ENCODE results near the gene AKAIN1.

AKAIN1 gene

DNA sequence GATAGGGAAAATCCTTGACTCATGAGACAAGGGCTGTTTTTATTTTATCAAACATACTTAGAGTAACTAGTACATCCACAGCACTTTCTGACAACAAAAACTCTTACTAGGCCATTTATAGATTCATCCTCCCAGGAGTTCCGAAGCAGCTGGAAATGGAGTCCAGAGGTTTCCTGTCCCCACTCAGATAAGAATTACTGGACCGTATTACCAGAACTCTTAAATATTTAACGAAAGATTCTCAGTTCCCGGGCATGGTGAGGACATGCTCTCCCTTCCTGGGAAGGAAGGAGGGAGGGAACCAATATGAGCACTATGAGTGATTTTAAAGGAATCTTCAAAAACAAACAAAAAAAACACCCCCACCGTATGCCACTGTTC, 41.2 kb downstream of the AKAIN1 start:
- Histone ChIP-seq H3K4me1 (ENCODE audit: control insufficient read depth, insufficient read depth, low read length) (no peaks in the 10 kb centered on the region), H3K9me3 (ENCODE audit: control insufficient read depth, low read length) (no peaks in the 10 kb centered on the region), H3K27me3 (ENCODE audit: control insufficient read depth, insufficient read depth, low read length) (no peaks in the 10 kb centered on the region), H3K4me3 (ENCODE audit: low read length) (no peak overlapping the region), H3K36me3 (ENCODE audit: control insufficient read depth, insufficient read depth, low read length) (no peaks in the 10 kb centered on the region), H3K9ac (ENCODE audit: low read length) (no peak overlapping the region)

DNA sequence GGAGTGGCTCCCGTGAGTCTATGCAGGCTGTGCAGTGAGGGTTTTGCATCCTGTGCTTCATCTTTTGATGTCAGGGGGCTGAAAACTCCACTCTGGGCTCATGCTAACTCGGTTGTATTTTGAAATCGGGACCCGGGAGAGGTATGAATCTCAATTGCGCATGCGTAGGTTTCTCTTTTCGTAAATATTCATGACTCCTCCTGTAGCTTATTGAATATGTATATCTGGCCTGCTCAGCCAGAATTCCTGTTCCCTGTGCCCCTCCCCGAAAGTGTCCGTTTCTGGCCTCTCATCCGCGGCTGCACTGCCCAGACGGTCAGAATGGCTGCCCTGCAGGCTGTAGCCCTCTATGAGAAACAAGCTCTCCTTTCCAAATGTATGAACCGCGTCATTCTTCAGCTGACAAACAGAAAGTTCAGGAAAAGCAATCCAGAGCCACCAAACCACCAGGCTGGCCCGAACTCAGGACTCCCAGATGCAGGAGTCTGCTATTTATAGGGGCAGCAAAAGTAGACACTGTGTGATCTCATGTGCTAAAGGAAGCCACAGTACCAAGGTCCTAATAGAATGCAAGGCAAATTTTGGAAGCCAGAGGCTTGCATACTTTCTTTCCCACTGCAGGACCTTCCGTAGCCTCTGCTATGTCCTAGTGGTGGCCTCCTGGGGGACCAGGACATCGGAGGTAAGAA, 41.7 kb downstream of the AKAIN1 start:
- Histone ChIP-seq H3K4me1 (ENCODE audit: control insufficient read depth, insufficient read depth, low read length) (no peaks in the 10 kb centered on the region), H3K9me3 (ENCODE audit: control insufficient read depth, low read length) (no peaks in the 10 kb centered on the region), H3K4me3 (ENCODE audit: low read length) (no peak overlapping the region), H3K9ac (ENCODE audit: low read length) (no peak overlapping the region), H3K27me3 (ENCODE audit: control insufficient read depth, insufficient read depth, low read length) (no peaks in the 10 kb centered on the region), H3K36me3 (ENCODE audit: control insufficient read depth, insufficient read depth, low read length) (no peaks in the 10 kb centered on the region)

DNA sequence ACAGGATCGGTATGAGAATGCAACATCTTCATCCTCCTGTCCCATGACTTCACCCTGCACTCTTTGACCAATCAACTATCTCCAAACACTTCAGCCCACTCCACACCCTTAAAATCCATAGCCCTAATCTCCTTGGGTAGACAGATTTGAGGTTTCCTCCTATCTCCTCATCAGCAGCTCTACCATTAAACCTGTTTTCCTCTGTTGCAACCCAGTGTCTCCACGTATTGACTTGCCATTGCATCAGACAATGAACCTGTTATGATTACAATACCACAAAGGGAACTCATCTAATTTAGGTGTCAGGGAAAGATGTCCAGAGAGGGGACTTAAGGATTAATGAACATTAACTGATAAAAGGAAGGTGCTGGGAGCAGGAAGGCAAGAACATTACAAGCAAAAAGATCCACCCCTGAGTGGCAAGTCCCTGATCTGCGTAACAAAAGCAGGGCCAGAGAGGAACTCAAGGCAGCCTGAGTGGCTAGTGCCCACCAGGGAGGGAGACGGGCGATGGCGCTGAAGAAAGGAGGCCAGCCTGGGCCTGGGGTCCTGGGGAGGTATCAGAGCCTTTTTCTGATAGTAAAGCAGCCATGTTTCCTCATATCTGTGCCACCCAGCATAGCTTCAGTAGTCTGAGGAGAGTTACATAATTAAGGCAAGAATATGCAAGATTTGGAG, 44.6 kb downstream of the AKAIN1 start:
- Histone ChIP-seq H3K4me3 (ENCODE audit: low read length) (no peak overlapping the region), H3K9me3 (ENCODE audit: control insufficient read depth, low read length) (no peaks in the 10 kb centered on the region), H3K9ac (ENCODE audit: low read length) (no peak overlapping the region), H3K4me1 (ENCODE audit: control insufficient read depth, insufficient read depth, low read length) (no peaks in the 10 kb centered on the region), H3K27me3 (ENCODE audit: control insufficient read depth, insufficient read depth, low read length) (no peaks in the 10 kb centered on the region), H3K36me3 (ENCODE audit: control insufficient read depth, insufficient read depth, low read length) (no peaks in the 10 kb centered on the region)

DNA sequence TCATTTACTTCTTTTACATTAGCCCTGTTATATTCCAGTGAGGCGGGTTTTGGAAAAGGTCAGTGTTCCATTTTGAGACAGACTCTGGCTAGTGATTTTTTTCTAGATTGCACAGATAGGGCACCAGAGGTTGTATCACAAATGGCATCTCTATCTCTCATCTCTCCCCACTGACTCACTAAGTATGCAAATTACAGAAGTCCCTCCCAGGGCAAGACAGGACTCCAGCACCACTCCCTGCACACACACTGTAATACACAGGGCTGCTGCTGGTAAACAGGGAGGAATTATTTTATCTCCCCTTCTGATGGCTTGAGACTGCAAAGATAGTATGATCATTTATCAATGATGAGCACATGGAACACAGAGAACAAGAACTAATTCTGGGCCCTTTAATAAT, 46.2 kb downstream of the AKAIN1 start:
- Histone ChIP-seq H3K4me1 (ENCODE audit: control insufficient read depth, insufficient read depth, low read length) (no peaks in the 10 kb centered on the region), H3K4me3 (ENCODE audit: low read length) (no peak overlapping the region), H3K36me3 (ENCODE audit: control insufficient read depth, insufficient read depth, low read length) (no peaks in the 10 kb centered on the region), H3K27me3 (ENCODE audit: control insufficient read depth, insufficient read depth, low read length) (no peaks in the 10 kb centered on the region), H3K9me3 (ENCODE audit: control insufficient read depth, low read length) (no peaks in the 10 kb centered on the region), H3K9ac (ENCODE audit: low read length) (no peak overlapping the region)

DNA sequence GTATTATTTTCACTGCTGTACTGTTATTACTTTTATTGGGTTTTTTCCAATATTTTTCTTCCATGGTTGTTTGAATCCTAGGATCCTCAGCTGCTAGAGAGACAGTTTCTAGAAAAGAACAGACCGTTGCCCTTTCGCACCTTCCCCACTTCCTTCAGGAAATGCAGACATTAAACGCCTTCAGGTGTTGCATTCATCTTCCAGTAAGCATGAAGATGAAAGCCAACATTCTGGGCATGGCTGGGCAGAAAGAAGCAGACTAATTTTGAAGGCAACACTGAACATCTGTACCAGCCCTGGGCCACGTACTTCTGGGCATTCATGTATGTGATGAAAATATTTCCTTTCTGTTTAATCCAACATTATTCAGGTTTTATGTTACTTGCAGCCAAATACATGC, 51.0 kb downstream of the AKAIN1 start:
- no peak overlapping the region for H3K9ac ChIP-seq (ENCODE audit: low read length)
- H3K9me3 ChIP-seq (ENCODE audit: control insufficient read depth, low read length), result no peaks in the 10 kb centered on the region
- no peaks in the 10 kb centered on the region for H3K36me3 ChIP-seq (ENCODE audit: control insufficient read depth, insufficient read depth, low read length)
- no peak overlapping the region for H3K4me3 ChIP-seq (ENCODE audit: low read length)
- no peaks in the 10 kb centered on the region for H3K4me1 ChIP-seq (ENCODE audit: control insufficient read depth, insufficient read depth, low read length)
- H3K27me3 ChIP-seq (ENCODE audit: control insufficient read depth, insufficient read depth, low read length), result no peaks in the 10 kb centered on the region

DNA sequence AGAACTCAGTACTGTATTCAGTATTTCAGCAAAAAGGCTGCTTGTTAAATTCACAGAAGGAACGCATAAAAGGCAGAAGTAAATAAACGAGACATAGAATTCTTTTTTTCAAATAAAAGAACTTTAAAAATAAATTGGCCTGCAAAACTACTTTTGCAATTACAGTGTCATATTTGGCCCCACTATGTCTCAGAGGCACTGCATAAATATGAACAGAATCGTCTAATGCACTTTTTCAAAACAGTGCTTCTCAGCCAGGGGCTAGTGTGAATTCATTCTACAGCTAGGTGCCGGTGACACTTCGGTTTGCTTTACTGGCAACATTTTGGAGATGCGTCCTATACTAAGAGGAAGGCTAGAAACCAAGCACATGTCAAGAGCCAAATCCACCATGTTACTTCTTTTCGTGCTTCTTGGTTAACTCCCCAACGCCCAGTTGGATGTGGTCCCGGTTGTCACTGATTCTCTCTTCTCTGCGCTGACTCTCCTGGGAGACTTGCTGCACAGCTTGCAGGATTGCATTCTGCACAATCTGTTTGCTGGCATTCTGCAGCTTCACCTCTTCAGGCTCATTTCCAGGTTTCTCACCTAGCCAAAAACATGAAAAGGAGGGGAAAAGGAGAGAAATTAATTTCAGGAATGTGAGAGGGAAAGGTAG, 51.8 kb downstream of the AKAIN1 start:
- H3K36me3 ChIP-seq (ENCODE audit: control insufficient read depth, insufficient read depth, low read length), result no peaks in the 10 kb centered on the region
- no peaks in the 10 kb centered on the region for H3K9me3 ChIP-seq (ENCODE audit: control insufficient read depth, low read length)

DNA sequence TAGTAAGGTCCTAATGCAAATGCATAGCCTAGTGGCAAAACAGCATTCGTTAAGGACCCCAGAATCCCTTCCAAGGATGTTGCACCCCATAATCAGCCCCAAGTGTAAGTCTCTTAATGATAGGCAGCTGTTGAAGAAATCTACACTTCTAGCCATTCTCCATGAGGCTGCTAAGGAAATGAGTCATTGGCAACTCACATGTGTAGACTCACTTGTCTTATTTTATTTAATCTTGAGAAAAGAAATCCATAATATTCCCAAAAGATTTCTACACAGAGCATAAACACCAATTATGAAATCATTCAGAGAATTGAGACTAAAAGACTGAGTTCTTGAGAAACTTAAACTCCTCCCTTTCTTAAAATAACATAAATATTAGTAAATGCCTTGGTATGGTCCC, 52.4 kb downstream of the AKAIN1 start:
- Histone ChIP-seq H3K9me3 (ENCODE audit: control insufficient read depth, low read length) (no peaks in the 10 kb centered on the region), H3K9ac (ENCODE audit: low read length) (no peak overlapping the region), H3K4me1 (ENCODE audit: control insufficient read depth, insufficient read depth, low read length) (no peaks in the 10 kb centered on the region), H3K27me3 (ENCODE audit: control insufficient read depth, insufficient read depth, low read length) (no peaks in the 10 kb centered on the region), H3K36me3 (ENCODE audit: control insufficient read depth, insufficient read depth, low read length) (no peaks in the 10 kb centered on the region), H3K4me3 (ENCODE audit: low read length) (no peak overlapping the region)

More for the DNA sequence above, 51.8 kb downstream of the AKAIN1 start:
- H3K9ac ChIP-seq (ENCODE audit: low read length), result no peak overlapping the region
- no peak overlapping the region for H3K4me3 ChIP-seq (ENCODE audit: low read length)
- H3K27me3 ChIP-seq (ENCODE audit: control insufficient read depth, insufficient read depth, low read length), result no peaks in the 10 kb centered on the region
- H3K4me1 ChIP-seq (ENCODE audit: control insufficient read depth, insufficient read depth, low read length), result no peaks in the 10 kb centered on the region

DNA sequence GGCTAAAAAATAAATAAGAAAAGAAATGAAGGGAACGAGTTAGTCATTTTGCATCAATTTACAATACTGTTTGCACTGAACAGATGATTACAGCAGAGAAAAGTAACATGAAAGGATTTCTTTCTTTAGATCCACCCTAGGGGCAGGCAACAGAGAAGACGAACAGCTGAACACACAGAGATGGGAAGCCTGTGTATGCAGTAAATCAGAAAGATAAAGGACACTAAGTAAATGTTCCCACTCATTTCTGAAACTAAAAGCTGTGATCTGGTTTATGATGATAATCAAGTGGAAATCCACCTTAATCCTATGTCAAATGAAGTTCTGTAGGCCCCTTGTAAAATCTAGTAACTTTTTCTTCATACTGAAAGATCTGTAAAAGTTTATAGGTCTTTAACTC, 54.2 kb downstream of the AKAIN1 start:
- H3K27me3 ChIP-seq (ENCODE audit: control insufficient read depth, insufficient read depth, low read length), result no peaks in the 10 kb centered on the region
- no peaks in the 10 kb centered on the region for H3K36me3 ChIP-seq (ENCODE audit: control insufficient read depth, insufficient read depth, low read length)
- no peak overlapping the region for H3K4me3 ChIP-seq (ENCODE audit: low read length)
- no peak overlapping the region for H3K9ac ChIP-seq (ENCODE audit: low read length)
- H3K9me3 ChIP-seq (ENCODE audit: control insufficient read depth, low read length), result no peaks in the 10 kb centered on the region
- no peaks in the 10 kb centered on the region for H3K4me1 ChIP-seq (ENCODE audit: control insufficient read depth, insufficient read depth, low read length)

DNA sequence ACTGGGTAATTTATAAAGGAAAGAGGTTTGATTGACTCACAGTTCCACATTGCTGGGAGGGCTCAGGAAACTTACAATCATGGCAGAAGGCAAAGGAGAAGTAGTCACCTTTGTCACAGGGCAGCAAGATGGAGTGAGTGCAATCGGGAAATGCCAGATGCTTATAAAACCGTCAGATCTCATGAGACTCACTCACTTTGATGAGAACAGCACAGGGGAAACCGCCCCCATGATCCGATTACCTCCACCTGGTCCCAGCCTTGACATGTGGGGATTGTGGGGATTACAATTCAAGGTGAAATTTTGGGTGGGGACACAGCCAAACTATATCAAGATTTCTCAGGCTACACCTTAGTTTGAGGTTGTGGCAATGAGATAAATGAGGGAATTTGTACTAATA, 54.9 kb downstream of the AKAIN1 start:
- Histone ChIP-seq H3K36me3 (ENCODE audit: control insufficient read depth, insufficient read depth, low read length) (no peaks in the 10 kb centered on the region), H3K9me3 (ENCODE audit: control insufficient read depth, low read length) (no peaks in the 10 kb centered on the region), H3K9ac (ENCODE audit: low read length) (no peak overlapping the region), H3K27me3 (ENCODE audit: control insufficient read depth, insufficient read depth, low read length) (no peaks in the 10 kb centered on the region), H3K4me1 (ENCODE audit: control insufficient read depth, insufficient read depth, low read length) (no peaks in the 10 kb centered on the region), H3K4me3 (ENCODE audit: low read length) (no peak overlapping the region)

DNA sequence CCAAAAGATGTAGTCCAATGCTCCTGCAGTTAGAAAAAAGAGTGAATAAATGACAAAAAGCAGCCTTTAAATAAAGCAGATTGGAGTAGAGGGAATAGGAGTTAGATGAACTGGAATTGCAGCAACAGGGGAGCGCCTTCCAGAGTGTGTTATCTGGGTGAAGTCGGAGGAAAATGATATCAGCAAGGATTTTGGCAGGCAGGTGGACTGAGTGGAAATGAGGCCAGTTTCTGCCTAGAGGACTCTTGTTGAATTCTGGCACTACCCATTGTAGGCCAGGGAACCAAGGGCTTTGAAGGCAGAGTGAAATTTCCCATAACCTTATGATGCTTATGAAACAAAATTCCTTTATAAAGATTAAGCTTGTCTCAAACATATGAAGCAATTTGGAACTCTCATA, 59.8 kb downstream of the AKAIN1 start:
- Histone ChIP-seq H3K27me3 (ENCODE audit: control insufficient read depth, insufficient read depth, low read length) (no peaks in the 10 kb centered on the region), H3K9ac (ENCODE audit: low read length) (no peak overlapping the region), H3K4me1 (ENCODE audit: control insufficient read depth, insufficient read depth, low read length) (no peaks in the 10 kb centered on the region), H3K36me3 (ENCODE audit: control insufficient read depth, insufficient read depth, low read length) (no peaks in the 10 kb centered on the region), H3K9me3 (ENCODE audit: control insufficient read depth, low read length) (no peaks in the 10 kb centered on the region), H3K4me3 (ENCODE audit: low read length) (no peak overlapping the region)

DNA sequence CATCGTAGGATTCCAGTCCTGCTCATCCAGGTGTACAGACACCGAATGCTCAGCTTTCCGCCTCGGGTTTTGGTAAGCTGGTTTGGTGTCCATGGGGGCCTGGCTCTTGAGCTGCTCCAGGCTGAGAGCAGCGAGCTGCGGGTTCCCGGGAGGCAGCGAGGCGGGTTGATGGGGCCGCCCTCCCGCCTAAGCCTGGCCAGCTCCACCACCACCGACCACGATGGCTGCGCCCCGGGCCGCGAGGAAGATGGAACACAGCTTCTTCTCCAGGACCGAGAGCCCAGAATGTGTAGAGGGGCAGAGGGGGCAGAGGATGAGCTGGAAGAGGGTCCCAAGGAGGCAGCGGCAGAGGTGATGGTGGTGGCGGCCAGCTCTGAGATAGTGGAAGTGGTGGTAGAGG, 64.1 kb downstream of the AKAIN1 start:
- H3K27me3 ChIP-seq (ENCODE audit: control insufficient read depth, insufficient read depth, low read length), result no peaks in the 10 kb centered on the region

DNA sequence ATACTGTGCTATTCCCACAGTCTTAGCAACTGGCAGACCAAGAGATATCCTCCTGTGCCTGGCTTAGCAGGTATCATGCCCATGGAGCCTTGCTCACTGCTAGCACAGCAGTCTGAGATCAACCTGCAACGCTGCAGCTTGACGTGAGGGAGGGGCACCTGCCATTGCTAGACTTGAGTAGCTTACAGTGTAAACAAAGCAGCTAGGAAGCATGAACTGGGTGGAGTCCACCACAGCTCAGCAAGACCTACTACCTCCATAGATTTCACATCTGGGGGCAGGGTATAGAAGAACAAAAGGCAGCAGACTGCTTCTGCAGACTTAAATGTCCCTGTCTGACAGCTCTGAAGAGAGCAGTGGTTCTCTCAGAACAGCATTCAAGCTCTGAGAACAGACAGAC, 74.8 kb downstream of the AKAIN1 start:
- Histone ChIP-seq H3K9me3 (ENCODE audit: control insufficient read depth, low read length) (no peaks in the 10 kb centered on the region), H3K9ac (ENCODE audit: low read length) (no peak overlapping the region), H3K27me3 (ENCODE audit: control insufficient read depth, insufficient read depth, low read length) (no peaks in the 10 kb centered on the region), H3K4me1 (ENCODE audit: control insufficient read depth, insufficient read depth, low read length) (no peaks in the 10 kb centered on the region), H3K4me3 (ENCODE audit: low read length) (no peak overlapping the region), H3K36me3 (ENCODE audit: control insufficient read depth, insufficient read depth, low read length) (no peaks in the 10 kb centered on the region)

More for the DNA sequence above, 64.1 kb downstream of the AKAIN1 start:
- Histone ChIP-seq H3K9me3 (ENCODE audit: control insufficient read depth, low read length) (no peaks in the 10 kb centered on the region), H3K36me3 (ENCODE audit: control insufficient read depth, insufficient read depth, low read length) (no peaks in the 10 kb centered on the region), H3K9ac (ENCODE audit: low read length) (no peak overlapping the region), H3K4me1 (ENCODE audit: control insufficient read depth, insufficient read depth, low read length) (no peaks in the 10 kb centered on the region), H3K4me3 (ENCODE audit: low read length) (no peak overlapping the region)

Data from mucosa of stomach (tissue), 1 donor.